Duodenal mucosa (tissue), 2 donors: ENCODE data around the gene OR4F6.

ENCODE experiments used
- H3K27ac ChIP-seq: one replicate; pipeline ENCODE4 v1.7.0; 2013; ENCODE audit warnings: low read depth, low read length
- H3K27me3 ChIP-seq, 2 donors: one replicate each; pipeline ENCODE4 v1.7.0; 2013; ENCODE audit warnings: low read length in 2 of 2, control low read depth in 1 of 2; ENCODE audit not compliant: insufficient read depth in 2 of 2, control insufficient read depth in 1 of 2
- H3K36me3 ChIP-seq, 2 donors: one replicate each; pipeline ENCODE4 v1.7.0; 2013; ENCODE audit warnings: low read length in 2 of 2, control low read depth in 1 of 2; ENCODE audit not compliant: insufficient read depth in 2 of 2, control insufficient read depth in 1 of 2
- H3K4me1 ChIP-seq, 2 donors: one replicate each; pipeline ENCODE4 v1.7.0; 2013; ENCODE audit warnings: low read length in 2 of 2, control low read depth in 1 of 2; ENCODE audit not compliant: insufficient read depth in 2 of 2, control insufficient read depth in 1 of 2
- H3K4me3 ChIP-seq, 2 donors: one replicate each; pipeline ENCODE4 v1.7.0; 2013; ENCODE audit warnings: low read length in 2 of 2, low read depth in 1 of 2
- H3K9ac ChIP-seq, 2 donors: one replicate each; pipeline ENCODE4 v1.7.0; 2013; ENCODE audit warnings: low read length in 2 of 2, low read depth in 1 of 2
- H3K9me3 ChIP-seq, 2 donors: one replicate each; pipeline ENCODE4 v1.7.0; 2013; ENCODE audit warnings: low read length in 2 of 2, control low read depth in 1 of 2; ENCODE audit not compliant: control insufficient read depth in 1 of 2

The OR4F6 gene

DNA sequence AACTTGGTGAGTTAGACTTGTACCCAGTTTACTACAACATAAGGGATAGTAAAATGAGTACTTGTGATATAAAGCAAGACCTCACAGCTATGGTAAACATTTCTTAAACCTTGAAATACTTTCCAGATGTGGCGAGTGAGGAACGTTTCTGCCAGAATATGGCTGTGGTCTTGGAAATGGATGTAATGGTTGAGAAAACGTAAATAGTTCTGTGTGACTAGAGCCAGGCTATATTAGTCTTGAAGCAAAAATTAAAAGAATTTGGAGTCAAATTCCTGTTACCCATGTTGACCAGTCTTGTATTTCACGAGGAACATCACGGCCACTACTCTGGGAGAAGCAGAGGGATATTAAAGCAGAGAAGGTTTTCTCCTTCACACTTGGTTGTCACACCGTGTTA lies 23.9 kb downstream of the OR4F6 start:
- Histone ChIP-seq H3K4me3 (no peak overlapping the region), H3K27me3 (peaks cover 0 to 6% of the 10 kb centered on the region in 2 donors), H3K9me3 (no peaks in the 10 kb centered on the region), H3K27ac (no peak overlapping the region), H3K4me1 (no peaks in the 10 kb centered on the region), H3K36me3 (no peaks in the 10 kb centered on the region), H3K9ac (no peak overlapping the region)

DNA sequence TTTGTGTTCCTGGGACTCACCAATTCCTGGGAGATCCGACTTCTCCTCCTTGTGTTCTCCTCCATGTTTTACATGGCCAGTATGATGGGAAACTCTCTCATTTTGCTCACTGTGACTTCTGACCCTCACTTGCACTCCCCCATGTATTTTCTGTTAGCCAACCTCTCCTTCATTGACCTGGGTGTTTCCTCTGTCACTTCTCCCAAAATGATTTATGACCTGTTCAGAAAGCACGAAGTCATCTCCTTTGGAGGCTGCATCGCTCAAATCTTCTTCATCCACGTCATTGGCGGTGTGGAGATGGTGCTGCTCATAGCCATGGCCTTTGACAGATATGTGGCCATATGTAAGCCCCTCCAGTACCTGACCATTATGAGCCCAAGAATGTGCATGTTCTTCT lies 25.5 kb downstream of the OR4F6 start:
- Histone ChIP-seq H3K27ac (no peak overlapping the region), H3K4me1 (no peaks in the 10 kb centered on the region), H3K4me3 (no peak overlapping the region), H3K36me3 (no peaks in the 10 kb centered on the region), H3K27me3 (peaks cover 0 to 6% of the 10 kb centered on the region in 2 donors), H3K9ac (no peak overlapping the region), H3K9me3 (no peaks in the 10 kb centered on the region)

DNA sequence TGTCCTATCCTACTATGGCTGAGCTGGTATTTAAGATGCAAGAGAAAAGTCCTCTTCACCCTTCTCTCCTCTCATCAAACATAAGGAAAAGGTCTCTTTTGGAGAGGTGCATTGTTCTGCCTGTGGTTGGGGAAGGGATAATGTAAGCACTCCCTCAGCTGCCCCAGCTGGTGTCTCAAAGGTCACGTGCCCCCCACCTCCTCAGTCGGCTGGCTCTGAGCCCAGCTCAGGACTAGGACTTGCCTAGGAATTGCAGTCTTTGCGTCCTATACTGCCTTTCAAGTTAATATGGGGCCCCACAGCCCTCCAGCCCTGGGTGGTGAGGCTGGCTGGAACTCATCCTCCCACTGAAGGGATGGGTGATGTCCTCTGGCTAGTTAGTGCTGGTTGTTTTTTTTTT lies 38.3 kb downstream of the OR4F6 start:
- peaks cover 0 to 5% of the 10 kb centered on the region in 2 donors for H3K27me3 ChIP-seq
- no peaks in the 10 kb centered on the region for H3K4me1 ChIP-seq
- no peak overlapping the region for H3K9ac ChIP-seq
- no peak overlapping the region for H3K27ac ChIP-seq
- H3K4me3 ChIP-seq, result no peak overlapping the region
- H3K36me3 ChIP-seq, result no peaks in the 10 kb centered on the region
- H3K9me3 ChIP-seq, result no peaks in the 10 kb centered on the region

DNA sequence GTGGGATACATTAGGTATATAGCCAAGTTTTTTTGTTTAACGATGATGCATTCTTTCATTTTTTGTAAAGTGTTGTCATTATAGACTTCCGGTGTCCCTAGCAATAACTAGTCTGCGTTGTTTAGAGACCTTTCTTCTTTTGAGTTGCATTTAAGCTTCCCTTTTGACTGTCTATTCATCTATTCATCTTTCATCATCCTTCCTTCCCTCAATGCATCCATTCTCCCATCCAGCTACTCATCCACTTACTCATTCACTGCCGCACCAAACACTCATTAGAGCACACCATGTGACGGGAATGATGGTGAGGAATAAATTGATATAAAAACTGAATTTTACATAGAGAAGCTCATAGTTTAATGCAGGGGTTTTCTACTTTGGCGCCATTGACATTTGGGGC lies 41.6 kb downstream of the OR4F6 start:
- Histone ChIP-seq H3K9me3 (no peaks in the 10 kb centered on the region), H3K36me3 (no peaks in the 10 kb centered on the region), H3K4me1 (no peaks in the 10 kb centered on the region), H3K4me3 (no peak overlapping the region), H3K27ac (no peak overlapping the region), H3K9ac (no peak overlapping the region), H3K27me3 (peaks cover 0 to 5% of the 10 kb centered on the region in 2 donors)

DNA sequence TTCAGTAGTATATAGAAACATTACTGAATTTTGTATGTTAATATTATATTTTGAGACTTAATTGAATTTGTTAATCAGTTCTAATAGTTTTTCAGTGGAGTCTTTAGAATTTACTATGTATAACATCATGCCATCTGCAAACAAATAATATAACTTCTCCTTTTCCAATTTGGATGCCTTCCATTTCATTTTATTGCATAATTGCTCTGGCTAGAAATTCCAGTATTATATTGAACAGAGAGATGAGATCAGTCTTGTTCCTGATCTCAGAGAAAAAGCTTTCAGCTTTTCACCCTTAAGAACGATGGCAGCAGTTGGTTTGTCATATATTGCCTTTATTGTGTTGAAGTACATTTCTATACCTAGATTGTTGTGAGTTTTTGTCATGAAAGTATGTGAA lies 49.0 kb downstream of the OR4F6 start:
- no peaks in the 10 kb centered on the region for H3K36me3 ChIP-seq
- H3K4me1 ChIP-seq, result no peaks in the 10 kb centered on the region
- H3K9ac ChIP-seq, result no peak overlapping the region
- H3K4me3 ChIP-seq, result no peak overlapping the region
- no peaks in the 10 kb centered on the region for H3K9me3 ChIP-seq
- no peaks in the 10 kb centered on the region for H3K27me3 ChIP-seq
- no peak overlapping the region for H3K27ac ChIP-seq
